T follicular helper cell (primary cell): ENCODE measurements around the gene WIPF1.

Experiments
- DNase-seq: peaks from one replicate; pipeline ENCODE4 v3.0.0-alpha.2; 2020; ENCODE audit warnings: low read depth

The WIPF1 gene

GRCh38 chr2:174540893-174541292, 56.7 kb downstream of the WIPF1 start:
- no peak for DNase-seq

GRCh38 chr2:174535757-174536703, 61.6 kb downstream of the WIPF1 start:
- no peak for DNase-seq

GRCh38 chr2:174535083-174535482, 62.5 kb downstream of the WIPF1 start:
- DNase-seq, result no peak

GRCh38 chr2:174529916-174530315, 67.7 kb downstream of the WIPF1 start:
- no peak for DNase-seq

GRCh38 chr2:174527959-174528358, 69.6 kb downstream of the WIPF1 start:
- DNase-seq, result no peak

- DNase-seq, result no peak
Measured at GRCh38 chr2:174527101-174527721, 70.4 kb downstream of the WIPF1 start.

- no peak for DNase-seq
Measured at GRCh38 chr2:174524527-174524926, 73.1 kb downstream of the WIPF1 start.

- DNase-seq, result no peak
Measured at GRCh38 chr2:174522553-174522952, 75.1 kb downstream of the WIPF1 start.

GRCh38 chr2:174518395-174518794, 79.2 kb downstream of the WIPF1 start:
- DNase-seq, result no peak

GRCh38 chr2:174516501-174517378, 80.9 kb downstream of the WIPF1 start:
- no peak for DNase-seq

GRCh38 chr2:174512345-174512744, 85.3 kb downstream of the WIPF1 start:
- no peak for DNase-seq

- no peak for DNase-seq
Measured at GRCh38 chr2:174511580-174512260, 85.9 kb downstream of the WIPF1 start.

- DNase-seq, result no peak
Measured at GRCh38 chr2:174510583-174511189, 86.9 kb downstream of the WIPF1 start.
